ENCODE results near the gene LIMA1.

LIMA1 gene

GRCh38 chr12:50224026-50224692 is 59.2 kb downstream of the LIMA1 start:
- peaks cover 36% of the 10 kb centered on the region for H3K4me1 ChIP-seq (ENCODE audit: control insufficient read depth, low read length)
- peaks cover 36% of the 10 kb centered on the region for H3K79me2 ChIP-seq (ENCODE audit: control insufficient read depth, low read length)
- peak overlapping the region; percentile 77 for H3K4me2 ChIP-seq (ENCODE audit: low read length)
- peaks cover 26% of the 10 kb centered on the region for H3F3A ChIP-seq (ENCODE audit: control insufficient read depth, insufficient read depth)
- no peaks in the 10 kb centered on the region for H3K9me3 ChIP-seq (ENCODE audit: control insufficient read depth, insufficient read depth, low read length)
- TF ChIP-seq, protein P1, sequence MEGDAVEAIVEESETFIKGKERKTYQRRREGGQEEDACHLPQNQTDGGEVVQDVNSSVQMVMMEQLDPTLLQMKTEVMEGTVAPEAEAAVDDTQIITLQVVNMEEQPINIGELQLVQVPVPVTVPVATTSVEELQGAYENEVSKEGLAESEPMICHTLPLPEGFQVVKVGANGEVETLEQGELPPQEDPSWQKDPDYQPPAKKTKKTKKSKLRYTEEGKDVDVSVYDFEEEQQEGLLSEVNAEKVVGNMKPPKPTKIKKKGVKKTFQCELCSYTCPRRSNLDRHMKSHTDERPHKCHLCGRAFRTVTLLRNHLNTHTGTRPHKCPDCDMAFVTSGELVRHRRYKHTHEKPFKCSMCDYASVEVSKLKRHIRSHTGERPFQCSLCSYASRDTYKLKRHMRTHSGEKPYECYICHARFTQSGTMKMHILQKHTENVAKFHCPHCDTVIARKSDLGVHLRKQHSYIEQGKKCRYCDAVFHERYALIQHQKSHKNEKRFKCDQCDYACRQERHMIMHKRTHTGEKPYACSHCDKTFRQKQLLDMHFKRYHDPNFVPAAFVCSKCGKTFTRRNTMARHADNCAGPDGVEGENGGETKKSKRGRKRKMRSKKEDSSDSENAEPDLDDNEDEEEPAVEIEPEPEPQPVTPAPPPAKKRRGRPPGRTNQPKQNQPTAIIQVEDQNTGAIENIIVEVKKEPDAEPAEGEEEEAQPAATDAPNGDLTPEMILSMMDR (IDR thresholded peaks at IDR 0.05; ENCODE audit: low read depth, low read length, poor library complexity, severe bottlenecking) = no peak
- no peak for TF ChIP-seq EZH2phosphoT487 (IDR thresholded peaks at IDR 0.05; ENCODE audit: borderline replicate concordance, low read length)
- no peaks in the 10 kb centered on the region for H3K9me2 ChIP-seq (replicated peaks; ENCODE audit: control insufficient read depth, low read length)
- no peaks in the 10 kb centered on the region for H3K27me3 ChIP-seq (ENCODE audit: control insufficient read depth, low read length)
- peak overlapping the region; percentile 80 for H3K4me3 ChIP-seq (ENCODE audit: low read length)
- peak overlapping the region; percentile 94 for H3K27ac ChIP-seq (ENCODE audit: low read depth, low read length)
- H4K20me1 ChIP-seq (ENCODE audit: control insufficient read depth, insufficient read depth, low read depth, low read length) = no peaks in the 10 kb centered on the region
- peaks cover 4% of the 10 kb centered on the region; the same call in 1 of the 2 replicates for H3K36me3 ChIP-seq (ENCODE audit: control insufficient read depth, low read length)

DNA sequence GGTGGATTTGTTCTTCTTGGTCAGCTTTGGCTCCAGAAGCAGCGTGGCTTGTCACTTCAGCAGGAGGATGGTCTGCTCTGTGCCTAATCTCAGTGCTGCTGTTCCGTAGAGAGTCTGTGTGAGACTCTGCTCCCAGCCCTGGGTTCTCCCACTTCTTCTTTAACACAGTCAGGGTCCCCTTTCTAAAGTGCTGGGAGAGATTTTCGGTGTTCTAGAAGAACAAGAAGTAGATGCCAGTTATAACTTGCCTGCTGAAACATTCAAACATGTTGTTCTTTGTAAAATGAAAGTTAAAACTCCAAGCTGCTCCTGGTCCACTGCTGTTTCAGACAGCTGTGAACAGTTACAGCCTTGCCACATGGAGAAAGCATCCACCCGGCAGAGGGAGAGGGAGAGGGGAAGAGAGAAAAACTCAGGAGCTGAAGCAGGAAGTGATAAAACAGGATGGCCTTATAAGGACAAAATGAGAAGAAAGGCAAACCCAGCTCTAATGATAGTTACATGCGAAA is 61.0 kb downstream of the LIMA1 start:
- Histone ChIP-seq H3K27me3 (ENCODE audit: control insufficient read depth, low read length) (no peaks in the 10 kb centered on the region), H3K27ac (ENCODE audit: low read depth, low read length) (peak overlapping the region; percentile 94), H3F3A (ENCODE audit: control insufficient read depth, insufficient read depth) (peaks cover 28% of the 10 kb centered on the region), H4K20me1 (ENCODE audit: control insufficient read depth, insufficient read depth, low read depth, low read length) (no peaks in the 10 kb centered on the region), H3K4me2 (ENCODE audit: low read length) (peak overlapping the region; percentile 77), H3K9me2 (replicated peaks; ENCODE audit: control insufficient read depth, low read length) (no peaks in the 10 kb centered on the region), H3K36me3 (ENCODE audit: control insufficient read depth, low read length) (peaks cover 4% of the 10 kb centered on the region), H3K4me1 (ENCODE audit: control insufficient read depth, low read length) (peaks cover 36% of the 10 kb centered on the region), H3K4me3 (ENCODE audit: low read length) (peak overlapping the region; percentile 80), H3K9me3 (ENCODE audit: control insufficient read depth, insufficient read depth, low read length) (no peaks in the 10 kb centered on the region), H3K79me2 (ENCODE audit: control insufficient read depth, low read length) (peaks cover 52% of the 10 kb centered on the region)
- TF ChIP-seq, protein P1 (IDR thresholded peaks at IDR 0.05; ENCODE audit: low read depth, low read length, poor library complexity, severe bottlenecking) = no peak
- TF ChIP-seq EZH2phosphoT487 (IDR thresholded peaks at IDR 0.05; ENCODE audit: borderline replicate concordance, low read length) = no peak

DNA sequence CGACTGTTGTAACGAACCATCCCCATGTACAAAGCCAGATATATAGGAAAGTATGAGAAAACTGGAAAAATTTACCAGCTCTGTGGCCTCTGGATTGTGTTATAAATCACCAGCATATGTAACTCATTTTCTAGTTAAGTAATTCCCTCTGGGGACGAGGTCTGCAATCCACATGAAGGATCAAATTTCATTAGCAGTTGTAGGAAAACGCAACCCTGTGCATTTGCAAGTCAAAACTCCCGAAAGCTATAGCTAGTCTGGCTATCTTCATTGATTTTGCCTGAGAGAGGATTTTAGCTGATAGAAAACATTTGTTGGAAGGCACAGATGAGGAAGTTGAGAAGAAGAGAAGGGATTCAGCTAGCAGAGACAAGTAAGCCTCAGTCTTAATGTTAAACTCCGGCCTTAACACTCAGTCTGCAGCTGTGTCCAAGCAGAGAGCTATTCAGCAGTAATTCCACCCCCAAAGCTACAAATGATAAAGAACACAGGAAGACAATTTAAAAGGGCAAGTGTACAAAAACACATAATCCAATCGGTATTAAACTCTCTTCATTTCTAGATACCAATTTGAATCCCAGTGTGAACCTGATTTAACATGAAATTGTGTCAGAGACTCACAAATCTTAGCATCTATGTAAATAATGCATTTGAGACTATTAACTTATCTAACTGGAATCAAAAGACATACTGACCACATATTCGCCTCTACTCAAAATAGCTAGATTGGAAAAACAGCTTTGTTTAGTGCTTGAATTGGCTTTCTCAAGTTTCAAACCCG is 61.9 kb downstream of the LIMA1 start:
- Histone ChIP-seq H3K27me3 (ENCODE audit: control insufficient read depth, low read length) (no peaks in the 10 kb centered on the region), H3K36me3 (ENCODE audit: control insufficient read depth, low read length) (peaks cover 4% of the 10 kb centered on the region), H3F3A (ENCODE audit: control insufficient read depth, insufficient read depth) (peaks cover 31% of the 10 kb centered on the region), H4K20me1 (ENCODE audit: control insufficient read depth, insufficient read depth, low read depth, low read length) (no peaks in the 10 kb centered on the region), H3K4me3 (ENCODE audit: low read length) (peak overlapping the region; percentile 80), H3K79me2 (ENCODE audit: control insufficient read depth, low read length) (peaks cover 58% of the 10 kb centered on the region), H3K9me3 (ENCODE audit: control insufficient read depth, insufficient read depth, low read length) (no peaks in the 10 kb centered on the region), H3K4me2 (ENCODE audit: low read length) (peak overlapping the region; percentile 77), H3K4me1 (ENCODE audit: control insufficient read depth, low read length) (peaks cover 36% of the 10 kb centered on the region), H3K27ac (ENCODE audit: low read depth, low read length) (peak overlapping the region; percentile 94), H3K9me2 (replicated peaks; ENCODE audit: control insufficient read depth, low read length) (no peaks in the 10 kb centered on the region)
- TF ChIP-seq EZH2phosphoT487 (IDR thresholded peaks at IDR 0.05; ENCODE audit: borderline replicate concordance, low read length) = no peak
- TF ChIP-seq, protein P1 (IDR thresholded peaks at IDR 0.05; ENCODE audit: low read depth, low read length, poor library complexity, severe bottlenecking) = no peak
